HG02981 (cell line): ENCODE results near the gene ALAS2.
"Not testable (repeated sequence)": the region's sequence is repeated elsewhere in the genome, so short reads cannot be mapped to it uniquely, and the experiment has no call there.

Experiments
- ATAC-seq: cut with Tn5 transposase; IDR thresholded peaks from one replicate; pipeline ENCODE4 v1.9.1; 2021; ENCODE audit warnings: mild to moderate bottlenecking, moderate library complexity; ENCODE audit not compliant: unreplicated experiment

ALAS2 gene

DNA sequence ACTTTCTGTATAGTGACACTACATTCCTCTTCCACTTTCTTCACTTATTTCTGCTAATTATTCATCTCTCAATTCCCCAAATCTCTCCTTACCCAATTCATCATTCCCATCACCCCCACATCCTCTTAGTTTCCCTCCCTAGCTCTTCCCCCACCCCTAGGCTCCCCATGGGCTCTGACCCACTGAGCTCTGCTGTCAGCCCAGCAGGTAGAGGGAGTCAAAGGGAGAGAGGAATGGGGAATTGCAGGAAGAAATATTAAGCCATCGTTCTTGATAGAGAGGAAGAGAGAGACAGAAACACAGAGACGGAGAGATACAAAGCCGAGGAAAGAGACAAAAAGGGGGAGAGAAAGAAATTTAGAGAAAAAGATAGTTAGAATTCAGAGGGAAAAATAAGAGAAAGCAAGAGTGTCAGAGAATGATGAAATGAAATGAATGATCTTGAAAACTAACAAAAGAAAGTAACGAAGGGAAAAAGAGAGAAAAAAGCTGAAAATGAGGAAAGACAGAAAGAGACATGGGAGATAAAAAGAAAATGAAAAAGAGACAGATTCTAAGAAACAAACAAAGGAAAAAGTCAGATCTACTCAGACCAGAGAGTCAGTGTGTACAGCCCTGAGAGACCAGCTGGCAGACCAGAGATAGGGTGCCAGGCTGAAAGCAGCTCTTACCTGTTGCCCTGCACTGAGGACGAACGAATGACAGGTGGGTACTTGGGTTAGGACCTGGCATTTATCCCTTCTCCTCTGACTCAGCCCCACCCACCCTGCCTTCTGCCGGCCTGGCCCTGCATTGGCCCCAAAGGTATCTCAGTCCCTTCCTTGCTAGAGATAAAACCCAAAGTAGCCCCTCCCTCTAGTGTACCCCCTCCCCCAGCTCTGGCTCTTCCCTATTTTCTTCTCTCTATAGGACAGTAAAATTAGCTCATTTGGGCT lies at the start of gene ALAS2:
TSS of gene ALAS2 (minus strand) at position 707 of the 935 bp plus-strand sequence. CDS start 4,977 bp downstream, outside the sequence.
- no peak for ATAC-seq

- no peak for ATAC-seq
Observed at GRCh38 chrX:55074851-55075467, 44.2 kb upstream of the ALAS2 start, which contains the start of gene PAGE2B. TSS of gene PAGE2B (plus strand) at chrX:55075030. CDS start at chrX:55076042, 1,012 bp downstream.

GRCh38 chrX:55072286-55072685 lies 41.5 kb upstream of the ALAS2 start:
- ATAC-seq: no peak

- ATAC-seq: not testable (repeated sequence)
Observed at GRCh38 chrX:55067180-55067579, 36.4 kb upstream of the ALAS2 start.

DNA sequence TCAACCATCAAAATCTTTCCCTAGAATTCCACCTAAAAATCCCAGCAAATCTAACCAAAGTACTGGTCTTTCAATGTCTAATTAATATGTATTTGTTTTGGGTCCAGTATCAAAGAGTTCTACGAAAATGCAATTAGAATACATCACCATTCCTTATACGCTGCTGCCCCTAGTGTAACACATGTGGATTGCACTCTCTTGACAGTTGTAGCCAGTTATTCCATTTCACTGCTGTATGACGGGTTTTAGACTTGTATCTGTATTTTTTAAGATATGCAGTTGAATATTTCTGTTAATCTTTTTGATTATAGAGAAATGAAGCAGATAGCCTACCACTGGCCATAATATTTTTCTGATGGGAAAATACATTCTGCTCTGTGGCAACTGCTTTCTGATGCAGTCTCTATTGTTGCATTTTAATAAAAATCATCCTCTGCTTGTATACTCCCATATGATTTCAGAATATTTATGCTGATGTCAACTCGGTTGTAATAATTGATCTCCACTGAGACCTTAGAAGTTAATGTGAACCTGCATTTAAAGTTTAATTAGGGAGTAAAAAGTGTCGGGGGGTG lies 27.0 kb upstream of the ALAS2 start:
- ATAC-seq: no peak

- ATAC-seq: no peak
Observed at GRCh38 chrX:55056820-55057674, 26.3 kb upstream of the ALAS2 start.

DNA sequence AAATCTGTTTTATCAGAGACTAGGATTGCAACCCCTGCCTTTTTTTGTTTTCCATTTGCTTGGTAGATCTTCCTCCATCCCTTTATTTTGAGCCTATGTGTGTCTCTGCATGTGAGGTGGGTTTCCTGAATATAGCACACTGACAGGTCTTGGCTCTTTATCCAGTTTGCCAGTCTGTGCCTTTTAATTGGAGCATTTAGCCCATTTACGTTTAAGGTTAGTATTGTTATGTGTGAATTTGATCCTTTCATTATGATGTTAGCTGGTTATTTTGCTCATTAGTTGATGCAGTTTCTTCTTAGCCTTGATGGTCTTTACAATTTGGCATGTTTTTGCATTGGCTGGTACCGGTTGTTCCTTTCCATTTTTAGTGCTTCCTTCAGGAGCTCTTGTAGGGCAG lies 19.8 kb upstream of the ALAS2 start:
- ATAC-seq: not testable (repeated sequence)

DNA sequence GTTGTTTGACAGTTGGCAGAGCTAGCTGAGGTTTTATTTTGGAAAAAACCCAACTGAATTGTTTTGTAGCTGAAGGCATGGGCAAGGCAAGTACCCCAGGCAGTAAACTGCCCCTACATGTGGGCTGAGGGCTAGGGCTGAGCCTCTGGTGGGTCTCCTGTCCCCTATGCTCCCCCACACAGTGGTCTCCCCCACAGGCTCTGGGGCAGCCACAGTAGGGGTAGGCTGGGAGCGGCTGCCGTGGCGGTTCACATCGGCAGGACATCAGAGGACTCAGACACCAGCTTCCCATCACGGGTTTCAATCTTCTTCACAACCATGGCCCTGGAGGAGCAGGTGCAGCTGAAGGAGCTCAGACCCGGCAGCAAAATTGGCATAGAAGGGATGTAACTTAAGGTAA lies 10.7 kb upstream of the ALAS2 start:
- no peak for ATAC-seq

GRCh38 chrX:55039471-55039870 lies 8.7 kb upstream of the ALAS2 start:
- no peak for ATAC-seq

- ATAC-seq: no peak
Observed at GRCh38 chrX:55033429-55033828, 2.7 kb upstream of the ALAS2 start.

DNA sequence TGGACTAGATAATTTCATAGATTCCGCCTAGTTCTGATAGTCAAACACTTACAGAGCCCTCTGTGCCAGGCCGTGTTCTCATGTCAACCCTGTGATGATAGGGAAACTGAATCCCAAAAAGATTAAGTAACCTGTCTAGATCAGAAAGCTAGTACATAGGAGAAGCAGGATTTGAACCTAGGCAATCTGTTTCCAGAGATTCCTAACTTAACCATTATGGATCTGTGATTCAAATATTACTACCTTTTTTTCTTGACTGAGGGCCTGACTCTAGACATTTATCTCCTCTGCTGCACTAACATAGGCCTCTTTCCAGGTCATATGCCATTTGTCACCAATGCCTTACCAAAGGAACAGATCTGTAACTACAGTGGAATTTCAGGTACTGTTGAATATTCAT lies 1.5 kb downstream of the ALAS2 start:
- no peak for ATAC-seq

DNA sequence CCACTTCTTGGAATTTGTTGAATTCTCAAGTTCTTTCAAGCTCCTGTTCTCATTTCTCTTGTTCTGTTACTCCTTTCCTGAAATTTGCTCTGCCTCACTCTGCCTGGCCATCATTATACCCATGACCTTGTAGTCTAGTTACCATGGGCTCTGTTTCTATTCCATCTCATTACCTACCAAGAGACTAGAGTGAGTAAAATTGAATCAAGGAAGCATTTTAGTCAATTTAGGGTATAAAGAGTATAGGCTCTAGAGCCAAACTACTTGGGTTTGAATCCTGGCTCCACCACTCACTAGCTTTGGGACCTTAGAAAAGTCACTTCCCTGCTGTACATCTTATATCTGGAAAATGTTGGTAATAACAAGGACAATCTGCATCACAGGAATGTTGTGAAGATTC lies 2.2 kb downstream of the ALAS2 start:
- no peak for ATAC-seq

DNA sequence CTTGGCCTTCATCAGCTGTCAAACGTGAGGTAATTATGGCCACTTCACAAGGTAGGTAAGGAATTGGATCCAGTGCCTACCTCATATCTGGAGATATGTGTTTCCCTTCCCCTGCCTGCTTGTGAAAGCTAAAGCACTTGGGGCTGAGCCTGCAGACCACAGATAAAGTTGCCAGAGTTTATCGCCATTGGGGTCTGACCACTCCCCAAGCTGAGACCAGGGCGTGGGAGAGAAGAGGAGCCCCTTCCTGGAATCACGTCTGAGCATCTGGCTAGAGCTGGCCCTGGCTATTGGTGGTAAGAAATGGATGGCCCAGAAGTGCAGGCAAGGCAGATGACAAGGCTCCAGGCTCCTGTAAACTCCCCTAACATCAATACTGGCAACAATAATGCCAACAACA lies 2.7 kb downstream of the ALAS2 start:
- ATAC-seq: no peak

GRCh38 chrX:55026840-55027239 lies 3.9 kb downstream of the ALAS2 start:
- ATAC-seq: no peak

DNA sequence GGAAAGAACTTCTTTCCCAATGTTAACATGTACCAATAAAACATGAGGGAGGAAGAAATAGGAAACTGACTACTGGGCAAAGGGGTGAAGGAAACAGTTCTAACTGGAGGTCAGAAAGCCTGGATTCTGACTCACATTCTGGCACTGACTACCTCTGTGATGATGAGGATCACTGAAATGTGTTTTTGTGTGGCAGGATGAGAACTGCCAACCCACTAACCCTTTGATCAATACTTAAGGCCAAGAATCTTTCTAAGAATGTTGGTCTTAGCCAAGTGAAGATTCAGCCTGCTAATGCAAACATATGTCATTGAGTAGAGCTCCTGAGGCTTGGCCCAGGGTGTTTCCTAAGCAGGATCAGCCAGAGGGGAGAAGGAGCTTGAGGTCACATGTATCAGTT lies 4.6 kb downstream of the ALAS2 start:
- ATAC-seq: no peak

DNA sequence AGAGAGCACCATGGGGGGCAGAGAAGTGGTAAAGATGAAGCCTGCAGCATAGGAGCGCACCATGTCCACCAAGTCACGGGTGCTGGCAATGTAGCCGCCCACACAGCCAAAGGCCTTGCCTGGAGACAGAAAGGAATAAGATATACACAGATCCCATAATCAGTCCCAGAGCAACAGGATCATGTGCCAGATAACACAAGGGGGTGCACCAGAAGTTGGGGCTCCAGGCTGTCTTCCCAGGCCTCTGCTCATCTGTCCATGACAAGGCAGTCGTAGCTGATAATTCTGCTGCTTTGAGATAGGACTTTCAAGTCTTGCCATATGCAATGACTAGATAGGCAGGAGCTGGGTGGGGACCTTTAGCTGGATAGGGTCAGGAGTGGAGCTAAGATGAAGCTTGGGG lies 15.9 kb downstream of the ALAS2 start:
- no peak for ATAC-seq

GRCh38 chrX:55011294-55011693 lies 19.5 kb downstream of the ALAS2 start:
- ATAC-seq: no peak

DNA sequence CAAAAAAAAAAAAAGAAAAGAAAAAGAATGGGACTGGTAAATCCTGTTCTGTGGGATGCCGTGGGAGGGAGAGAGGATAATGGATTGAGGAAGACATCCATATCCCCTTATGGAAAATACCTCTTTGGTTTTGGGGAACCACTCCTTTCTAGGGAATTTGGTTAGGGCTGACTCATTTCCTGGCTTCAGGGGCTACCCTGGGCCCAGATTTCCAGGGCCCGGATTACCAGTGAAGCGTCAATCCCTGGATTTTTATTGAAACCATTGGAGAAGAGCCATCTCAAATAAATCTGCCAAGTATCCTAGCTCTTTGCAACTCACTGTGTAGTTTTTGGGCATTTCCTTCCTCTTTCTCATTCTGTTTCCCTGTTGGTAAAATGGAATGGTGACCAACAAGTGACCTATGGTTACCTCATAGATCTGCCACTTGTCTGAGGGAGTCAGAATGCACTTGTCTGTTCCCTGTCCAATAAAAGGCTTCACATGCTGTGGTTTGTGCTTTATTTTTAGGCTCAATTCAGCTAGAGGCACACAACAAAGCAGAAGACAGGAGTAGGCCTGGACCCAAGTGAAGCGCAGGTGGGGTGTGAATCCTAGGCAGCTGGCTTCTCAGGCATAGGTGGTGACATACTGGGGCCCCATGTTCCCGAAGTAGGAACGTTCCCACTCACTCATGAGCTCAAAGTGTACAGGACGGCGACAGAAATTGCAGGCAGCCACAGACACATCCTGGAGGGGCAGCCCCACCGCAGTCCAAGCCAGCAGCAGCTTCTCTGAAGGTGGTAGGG lies 22.0 kb downstream of the ALAS2 start:
- no peak for ATAC-seq

DNA sequence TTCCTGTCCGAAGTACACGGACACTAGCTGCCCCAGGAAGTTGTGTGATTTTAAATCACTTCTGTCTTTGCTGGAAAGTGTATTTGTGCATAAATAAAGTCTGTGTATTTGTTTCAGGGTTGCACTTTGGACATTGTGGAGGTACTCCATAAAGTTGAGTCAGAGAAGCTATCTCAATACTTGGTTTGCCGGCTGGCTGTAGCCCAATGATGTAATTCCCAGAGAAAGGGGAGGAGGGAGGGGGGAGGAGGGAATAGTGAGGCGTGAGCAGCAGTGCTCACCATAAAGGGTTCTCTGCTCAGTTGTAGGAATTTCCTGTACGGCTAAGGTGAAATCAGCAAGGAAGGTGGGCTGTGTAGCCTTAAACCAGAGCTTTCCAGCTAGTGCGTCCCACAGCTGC lies 23.1 kb downstream of the ALAS2 start:
- ATAC-seq: no peak
